Osteocyte (in vitro differentiated cells): ENCODE data around the gene ZNF823. TPM values are rescaled to one million over a fixed set of nuclear protein-coding genes. Genes with fewer than 3 reads are reported as not detected.

ENCODE experiments used
- DNase-seq: peaks from one replicate; pipeline ENCODE4 v3.0.0; 2021; ENCODE audit warnings: mixed read lengths; ENCODE audit not compliant: unreplicated experiment; ENCODE audit errors: extremely low spot score
- H3K27ac Mint-ChIP-seq: one replicate; pipeline ENCODE4 v1.8.0; 2021; ENCODE audit warnings: mild to moderate bottlenecking, mixed read lengths; ENCODE audit not compliant: unreplicated experiment
- H3K27me3 Mint-ChIP-seq: one replicate; pipeline ENCODE4 v1.8.0; 2021; ENCODE audit warnings: mixed read lengths; ENCODE audit not compliant: unreplicated experiment
- H3K36me3 Mint-ChIP-seq: one replicate; pipeline ENCODE4 v1.8.0; 2021; ENCODE audit warnings: mixed read lengths; ENCODE audit not compliant: unreplicated experiment
- H3K4me1 Mint-ChIP-seq: one replicate; pipeline ENCODE4 v1.8.0; 2021; ENCODE audit warnings: mixed read lengths; ENCODE audit not compliant: unreplicated experiment
- H3K4me3 Mint-ChIP-seq: one replicate; pipeline ENCODE4 v1.8.0; 2021; ENCODE audit warnings: mild to moderate bottlenecking, moderate library complexity, mixed read lengths; ENCODE audit not compliant: unreplicated experiment
- H3K9me3 Mint-ChIP-seq: one replicate; pipeline ENCODE4 v1.8.0; 2021; ENCODE audit warnings: mixed read lengths; ENCODE audit not compliant: unreplicated experiment
- total RNA-seq: library from RNA; stranded (reverse); gene quantifications from 2 replicates; pipeline ENCODE4 v1.2.1, GENCODE V29; 2021
- TF ChIP-seq, protein P1 (sequence below): fragments of 200-600 bp; sonication (generic); IDR thresholded peaks from 2 replicates; pipeline ENCODE4 v1.5.0; 2021; ENCODE audit warnings: antibody characterized with exemption, mild to moderate bottlenecking, moderate library complexity

ZNF823 gene
- total RNA-seq, 1 donor from 2014 or later, result 4.1 TPM

DNA sequence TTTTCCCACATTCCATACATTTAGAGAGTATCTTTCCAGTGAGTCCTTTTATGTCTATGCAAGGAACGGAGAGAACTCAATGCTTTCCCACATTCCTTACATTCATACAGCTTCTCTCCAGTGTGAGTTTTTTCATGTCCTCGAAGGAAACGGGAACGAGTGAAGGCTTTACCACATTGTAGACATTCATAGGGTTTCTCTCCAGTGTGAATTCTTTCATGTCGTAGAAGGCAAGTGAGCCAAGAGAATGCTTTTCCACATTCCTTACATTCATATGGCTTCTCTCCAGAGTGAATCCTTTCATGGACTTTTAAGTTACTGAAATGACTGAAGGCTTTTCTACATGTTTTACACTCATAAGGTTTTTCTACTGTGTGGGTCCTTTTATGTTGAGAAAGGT is 17.1 kb downstream of the ZNF823 start:
- no peak for DNase-seq
- Mint-ChIP-seq H3K9me3 (peaks cover 44% of the 10 kb centered on the region), H3K27ac (no peak overlapping the region), H3K4me3 (no peak overlapping the region), H3K4me1 (no peaks in the 10 kb centered on the region), H3K36me3 (peaks cover 60% of the 10 kb centered on the region), H3K27me3 (no peaks in the 10 kb centered on the region)
- TF ChIP-seq, protein P1, sequence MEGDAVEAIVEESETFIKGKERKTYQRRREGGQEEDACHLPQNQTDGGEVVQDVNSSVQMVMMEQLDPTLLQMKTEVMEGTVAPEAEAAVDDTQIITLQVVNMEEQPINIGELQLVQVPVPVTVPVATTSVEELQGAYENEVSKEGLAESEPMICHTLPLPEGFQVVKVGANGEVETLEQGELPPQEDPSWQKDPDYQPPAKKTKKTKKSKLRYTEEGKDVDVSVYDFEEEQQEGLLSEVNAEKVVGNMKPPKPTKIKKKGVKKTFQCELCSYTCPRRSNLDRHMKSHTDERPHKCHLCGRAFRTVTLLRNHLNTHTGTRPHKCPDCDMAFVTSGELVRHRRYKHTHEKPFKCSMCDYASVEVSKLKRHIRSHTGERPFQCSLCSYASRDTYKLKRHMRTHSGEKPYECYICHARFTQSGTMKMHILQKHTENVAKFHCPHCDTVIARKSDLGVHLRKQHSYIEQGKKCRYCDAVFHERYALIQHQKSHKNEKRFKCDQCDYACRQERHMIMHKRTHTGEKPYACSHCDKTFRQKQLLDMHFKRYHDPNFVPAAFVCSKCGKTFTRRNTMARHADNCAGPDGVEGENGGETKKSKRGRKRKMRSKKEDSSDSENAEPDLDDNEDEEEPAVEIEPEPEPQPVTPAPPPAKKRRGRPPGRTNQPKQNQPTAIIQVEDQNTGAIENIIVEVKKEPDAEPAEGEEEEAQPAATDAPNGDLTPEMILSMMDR, result no peak

DNA sequence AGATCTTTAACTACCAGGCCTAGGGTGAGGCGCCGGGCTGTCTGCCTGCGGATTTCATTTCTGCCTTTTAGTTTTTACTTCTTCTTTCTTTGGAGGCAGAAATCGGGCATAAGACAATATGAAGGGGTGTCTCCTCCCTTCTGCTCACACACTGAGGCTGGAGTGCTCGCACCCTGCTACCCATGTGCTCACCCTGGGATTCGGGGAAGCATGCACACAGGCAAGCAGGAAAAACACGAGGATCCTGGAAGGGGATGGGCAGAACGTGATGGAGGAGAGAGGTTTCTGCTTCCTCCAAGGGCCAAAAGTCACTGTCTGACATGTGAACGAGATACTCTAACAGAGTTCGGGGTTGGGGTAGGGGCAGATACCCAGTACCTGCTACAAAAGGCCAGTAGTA is 28.4 kb downstream of the ZNF823 start:
- Mint-ChIP-seq H3K27me3 (no peaks in the 10 kb centered on the region), H3K4me1 (no peaks in the 10 kb centered on the region), H3K27ac (no peak overlapping the region), H3K9me3 (peaks cover 16% of the 10 kb centered on the region), H3K36me3 (peaks cover 2% of the 10 kb centered on the region), H3K4me3 (no peak overlapping the region)
- no peak for DNase-seq
- TF ChIP-seq, protein P1, result no peak

DNA sequence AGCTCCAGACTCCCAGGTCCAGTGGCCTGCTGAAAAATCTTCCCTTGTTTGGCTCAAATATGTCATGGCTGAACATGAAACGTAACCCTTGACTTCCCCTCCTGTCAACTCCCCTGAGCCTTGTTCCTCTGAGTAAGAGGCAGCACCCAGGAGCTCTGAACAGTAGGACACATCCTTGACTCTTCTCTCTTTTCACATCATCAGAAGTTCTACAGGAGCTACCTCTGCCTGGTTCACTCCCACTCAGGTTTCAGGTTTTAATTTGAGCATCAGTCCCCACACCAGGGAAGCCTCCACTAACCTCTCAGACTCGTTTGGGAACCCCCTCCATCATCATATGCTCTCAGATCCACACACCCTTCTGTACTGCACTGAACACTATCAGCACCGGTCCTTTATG is 30.3 kb downstream of the ZNF823 start:
- Mint-ChIP-seq H3K27ac (no peak overlapping the region), H3K27me3 (no peaks in the 10 kb centered on the region)

DNA sequence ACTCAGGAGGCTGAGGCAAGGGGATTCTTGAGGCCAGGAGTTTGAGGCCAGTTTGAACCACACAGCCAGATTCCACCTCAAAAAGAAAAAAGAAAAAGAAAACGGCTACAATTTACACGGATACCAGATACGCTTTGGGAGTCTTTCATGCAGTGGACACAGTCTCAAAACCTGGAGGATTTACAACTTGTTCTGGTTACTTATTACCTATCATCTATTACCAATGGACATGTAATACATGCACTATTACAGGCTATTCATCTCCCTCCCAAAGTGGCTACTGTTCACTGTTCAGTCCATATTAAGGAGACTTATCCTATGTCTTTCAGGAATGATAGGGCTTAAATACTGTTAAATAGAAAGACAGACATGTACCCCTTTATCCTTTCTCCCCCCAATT is 33.3 kb downstream of the ZNF823 start:
- H3K27ac Mint-ChIP-seq, result no peak overlapping the region
- no peaks in the 10 kb centered on the region for H3K9me3 Mint-ChIP-seq
- H3K27me3 Mint-ChIP-seq, result no peaks in the 10 kb centered on the region
- DNase-seq, result no peak
- H3K36me3 Mint-ChIP-seq, result no peaks in the 10 kb centered on the region
- no peaks in the 10 kb centered on the region for H3K4me1 Mint-ChIP-seq
- H3K4me3 Mint-ChIP-seq, result no peak overlapping the region
- TF ChIP-seq, protein P1, result no peak

More for the DNA sequence above, 30.3 kb downstream of the ZNF823 start:
- no peak overlapping the region for H3K4me3 Mint-ChIP-seq
- TF ChIP-seq, protein P1, result no peak
- no peaks in the 10 kb centered on the region for H3K36me3 Mint-ChIP-seq
- H3K4me1 Mint-ChIP-seq, result no peaks in the 10 kb centered on the region
- DNase-seq, result no peak
- H3K9me3 Mint-ChIP-seq, result peaks cover 6% of the 10 kb centered on the region

DNA sequence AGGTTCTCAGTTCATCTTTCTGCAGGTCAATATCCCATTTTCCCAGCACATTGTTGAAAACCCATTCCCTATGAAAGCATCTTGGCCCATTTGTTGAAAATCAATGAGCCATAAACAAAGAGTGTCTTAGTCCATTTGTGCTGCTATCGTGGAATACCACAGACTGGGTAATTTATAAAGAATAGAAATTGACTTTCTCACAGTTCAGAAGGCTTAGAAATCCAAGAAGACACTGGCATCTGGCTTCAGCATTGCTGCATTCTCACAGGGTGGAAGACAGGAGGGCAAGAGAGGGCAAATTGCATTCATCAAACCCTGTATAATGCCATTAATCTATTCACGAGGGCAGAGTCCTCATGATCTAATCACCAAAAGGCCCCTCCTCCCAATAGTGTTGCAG is 34.1 kb downstream of the ZNF823 start:
- H3K36me3 Mint-ChIP-seq, result no peaks in the 10 kb centered on the region
- H3K27me3 Mint-ChIP-seq, result no peaks in the 10 kb centered on the region
- no peaks in the 10 kb centered on the region for H3K9me3 Mint-ChIP-seq
- DNase-seq, result no peak
- H3K4me3 Mint-ChIP-seq, result no peak overlapping the region
- TF ChIP-seq, protein P1, result no peak
- H3K4me1 Mint-ChIP-seq, result no peaks in the 10 kb centered on the region
- H3K27ac Mint-ChIP-seq, result no peak overlapping the region
